CD4-positive, alpha-beta T cell (primary cell): ENCODE measurements around the gene GLIPR2. TPM values are rescaled to one million over a fixed set of nuclear protein-coding genes. Genes with fewer than 3 reads are reported as not detected.
A peak's percentile ranks its signal among the peaks of the same experiment; 100 is the strongest.

Experiments
- ATAC-seq: fragments of 200-7000 bp; cut with Tn5 transposase; one replicate; pipeline ENCODE4 v1.10.0; 2022; ENCODE audit warnings: mild to moderate bottlenecking; ENCODE audit not compliant: poor library complexity
- CTCF ChIA-PET: fragments of 350-600 bp; sonication (Branson Sonifier 250); formaldehyde crosslinking; loops from one replicate; lab custom pipeline; 2021; ENCODE audit warnings: antibody characterized with exemption, inconsistent platforms; lab: Charles Lee
- POLR2A ChIA-PET: fragments of 350-600 bp; sonication (Branson Sonifier 250); formaldehyde crosslinking; loops from one replicate; lab custom pipeline; 2021; ENCODE audit warnings: antibody characterized with exemption, inconsistent platforms; lab: Charles Lee
- DNase-seq, 14 experiments: peaks; one replicate each; pipeline ENCODE4 v3.0.0-alpha.2; 2013 to 2020; ENCODE audit warnings: mixed read lengths in 2 of 14
- H3K27ac ChIP-seq, 2 donors: one replicate each; pipeline versions ENCODE4 v1.5.1 to v1.7.0; 2013; ENCODE audit warnings: low read length in 2 of 2, low read depth in 1 of 2, mild to moderate bottlenecking in 1 of 2
- H3K27me3 ChIP-seq, 2 experiments: 1 replicate in 1 of 2; 2 replicates in 1 of 2; pipeline versions ENCODE4 v1.6.1 to v1.7.0; 2013; ENCODE audit warnings: low read length in 2 of 2, control low read depth in 1 of 2, mild to moderate bottlenecking in 1 of 2, moderate library complexity in 1 of 2; ENCODE audit not compliant: insufficient read depth in 2 of 2, control insufficient read depth in 1 of 2
- H3K36me3 ChIP-seq: one replicate; pipeline ENCODE4 v1.6.1; 2013; ENCODE audit warnings: low read length, control low read depth; ENCODE audit not compliant: insufficient read depth
- H3K4me1 ChIP-seq: one replicate; pipeline ENCODE4 v1.6.1; 2013; ENCODE audit warnings: low read length, control low read depth; ENCODE audit not compliant: insufficient read depth
- H3K4me3 ChIP-seq: one replicate; pipeline ENCODE4 v1.5.1; 2013; ENCODE audit warnings: mild to moderate bottlenecking, low read length, moderate library complexity
- H3K9me3 ChIP-seq, 2 experiments: 1 replicate in 1 of 2; 2 replicates in 1 of 2; pipeline versions ENCODE4 v1.6.1 to v1.7.0; 2013; ENCODE audit warnings: low read length in 2 of 2, mild to moderate bottlenecking in 2 of 2, control low read depth in 1 of 2, moderate library complexity in 1 of 2; ENCODE audit not compliant: control insufficient read depth in 1 of 2, insufficient read depth in 1 of 2
- H3K27ac Mint-ChIP-seq: one replicate; pipeline ENCODE4 v1.8.0; 2020; ENCODE audit warnings: mixed read lengths
- H3K27me3 Mint-ChIP-seq: one replicate; pipeline ENCODE4 v1.8.0; 2021; ENCODE audit warnings: mixed read lengths
- H3K36me3 Mint-ChIP-seq: one replicate; pipeline ENCODE4 v1.8.0; 2021; ENCODE audit warnings: low read depth, mixed read lengths
- H3K4me1 Mint-ChIP-seq: one replicate; pipeline ENCODE4 v1.8.0; 2021; ENCODE audit warnings: low read depth, mixed read lengths
- H3K4me3 Mint-ChIP-seq: one replicate; pipeline ENCODE4 v1.8.0; 2020; ENCODE audit warnings: mild to moderate bottlenecking, mixed read lengths
- H3K9me3 Mint-ChIP-seq: one replicate; pipeline ENCODE4 v1.8.0; 2020; ENCODE audit warnings: mixed read lengths
- CTCF ChIP-seq: fragments of 200-600 bp; IDR thresholded peaks from one replicate; pipeline ENCODE4 v1.8.0; 2022; ENCODE audit warnings: antibody characterized with exemption, mild to moderate bottlenecking
- intact Hi-C, 2 experiments: fragments of 100-400 bp; cut with DNase I in 1 of 2; cut with micrococcal nuclease in 1 of 2; formaldehyde crosslinking; loops; one replicate each; pipeline versions ENCODE4 v1.15.1 to v1.9.0; 2023 to 2025; cut with DNase I, micrococcal nuclease
- total RNA-seq, 174 experiments: library from RNA in 2 of 174; stranded (reverse) in 2 of 174; gene quantifications; one replicate each; pipeline ENCODE4 v1.2.3 and lab custom pipeline; 2021 to 2026

The GLIPR2 gene
- total RNA-seq, 2 experiments from 2014 or later, result 13.6 to 13.7 TPM

- no peaks in the 10 kb centered on the region for H3K4me1 Mint-ChIP-seq
- POLR2A ChIA-PET, result interaction anchor here (1.1 to 2.2 kb wide), 2 partner anchors 27 kb away, joined by 3 to 5 read pairs; partner anchors contain the start of genes CLTA and GLIPR2
- ATAC-seq (no peak), DNase-seq (no peak)
- no peak overlapping the region for H3K4me3 ChIP-seq
- peaks cover 19% of the 10 kb centered on the region for H3K36me3 ChIP-seq
- H3K27me3 Mint-ChIP-seq, result no peaks in the 10 kb centered on the region
- no peak overlapping the region for H3K4me3 Mint-ChIP-seq
- H3K9me3 ChIP-seq, result no peaks in the 10 kb centered on the region
- no peaks in the 10 kb centered on the region for H3K9me3 Mint-ChIP-seq
- H3K27me3 ChIP-seq, result no peaks in the 10 kb centered on the region
- H3K4me1 ChIP-seq, result peaks cover 15% of the 10 kb centered on the region
- intact Hi-C loops, result loop anchor here in 1 of 2 experiments (5.0 to 10.0 kb wide), 2 partner anchors 36 to 209 kb away; partner anchors contain the start of gene OR2S2
- CTCF ChIA-PET, result interaction anchor here (0.8 to 7.5 kb wide), 6 partner anchors 15 to 62 kb away, joined by 3 to 122 read pairs (median 4); partner anchors contain the start of genes CLTA and GLIPR2
- no peak for TF ChIP-seq CTCF
- peaks cover 17% of the 10 kb centered on the region for H3K36me3 Mint-ChIP-seq
- peak overlapping the region; percentile 28 for H3K27ac Mint-ChIP-seq
- no peak overlapping the region for H3K27ac ChIP-seq
Measured at GRCh38 chr9:36163786-36164170, 27.2 kb downstream of the GLIPR2 start.

GRCh38 chr9:36164372-36164771, 27.8 kb downstream of the GLIPR2 start:
- DNase-seq (no peak), ATAC-seq (no peak)
- Mint-ChIP-seq H3K4me3 (no peak overlapping the region), H3K27ac (no peak overlapping the region), H3K4me1 (no peaks in the 10 kb centered on the region), H3K36me3 (peaks cover 11% of the 10 kb centered on the region), H3K27me3 (no peaks in the 10 kb centered on the region), H3K9me3 (no peaks in the 10 kb centered on the region)
- peaks cover 19% of the 10 kb centered on the region for H3K36me3 ChIP-seq
- no peak for TF ChIP-seq CTCF
- ChIA-PET CTCF (interaction anchor here (0.8 to 7.5 kb wide), 4 partner anchors 16 to 63 kb away, joined by 3 to 122 read pairs (median 18); no protein-coding TSS in a partner anchor), POLR2A (interaction anchor here (0.7 to 2.2 kb wide), 3 partner anchors 26 to 60 kb away, joined by 3 to 5 read pairs (median 3); partner anchors contain the start of genes CLTA and GLIPR2)
- H3K27ac ChIP-seq, result no peak overlapping the region
- peaks cover 15% of the 10 kb centered on the region for H3K4me1 ChIP-seq
- H3K4me3 ChIP-seq, result no peak overlapping the region
- H3K27me3 ChIP-seq, result no peaks in the 10 kb centered on the region
- intact Hi-C loops, result loop anchor here in 1 of 2 experiments (5.0 to 10.0 kb wide), 2 partner anchors 37 to 210 kb away; partner anchors contain the start of gene OR2S2
- H3K9me3 ChIP-seq, result no peaks in the 10 kb centered on the region

GRCh38 chr9:36164989-36165388, 28.5 kb downstream of the GLIPR2 start:
- H3K4me3 ChIP-seq, result no peak overlapping the region
- no peaks in the 10 kb centered on the region for H3K9me3 Mint-ChIP-seq
- no peaks in the 10 kb centered on the region for H3K4me1 Mint-ChIP-seq
- H3K27me3 Mint-ChIP-seq, result no peaks in the 10 kb centered on the region
- intact Hi-C loops, result loop anchor here in 1 of 2 experiments (5.0 to 10.0 kb wide), 2 partner anchors 38 to 210 kb away; partner anchors contain the start of gene OR2S2
- peaks cover 19% of the 10 kb centered on the region for H3K36me3 ChIP-seq
- no peak overlapping the region for H3K27ac Mint-ChIP-seq
- ChIA-PET CTCF (interaction anchor here (0.7 to 7.5 kb wide), 4 partner anchors 16 to 205 kb away, joined by 3 to 122 read pairs (median 18); no protein-coding TSS in a partner anchor), POLR2A (interaction anchor here (0.7 to 2.2 kb wide), 3 partner anchors 26 to 61 kb away, joined by 3 to 5 read pairs (median 3); partner anchors contain the start of genes CLTA and GLIPR2)
- H3K4me3 Mint-ChIP-seq, result no peak overlapping the region
- H3K27ac ChIP-seq, result no peak overlapping the region
- no peaks in the 10 kb centered on the region for H3K9me3 ChIP-seq
- no peak for ATAC-seq
- no peak for DNase-seq
- H3K27me3 ChIP-seq, result no peaks in the 10 kb centered on the region
- H3K36me3 Mint-ChIP-seq, result peaks cover 10% of the 10 kb centered on the region
- peaks cover 15% of the 10 kb centered on the region for H3K4me1 ChIP-seq
- no peak for TF ChIP-seq CTCF
